HG03135 (cell line): ENCODE data around the gene DDX59.
"Not testable (repeated sequence)": the region's sequence is repeated elsewhere in the genome, so short reads cannot be mapped to it uniquely, and the experiment has no call there.

Source experiments
- ATAC-seq: cut with Tn5 transposase; IDR thresholded peaks from one replicate; pipeline ENCODE4 v1.9.1; 2021; ENCODE audit warnings: mild to moderate bottlenecking, moderate library complexity; ENCODE audit not compliant: unreplicated experiment

Gene DDX59

DNA sequence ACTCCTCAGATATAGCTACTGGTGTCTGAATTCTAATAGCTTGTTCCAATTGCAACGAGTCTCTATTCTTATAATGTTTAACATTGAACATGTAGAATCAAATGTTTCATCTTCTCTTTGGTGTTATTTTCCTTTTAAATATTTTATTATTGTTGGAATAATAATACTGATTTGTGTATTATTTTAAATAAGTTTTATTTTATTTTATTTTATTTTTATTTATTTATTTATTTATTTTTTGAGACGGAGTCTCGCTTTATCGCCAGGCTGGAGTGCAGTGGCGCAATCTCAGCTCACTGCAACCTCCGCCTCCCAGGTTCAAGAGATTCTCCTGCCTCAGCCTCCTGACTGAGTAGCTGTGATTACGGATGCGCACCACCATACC, 39.2 kb downstream of the DDX59 start:
- ATAC-seq: not testable (repeated sequence)

DNA sequence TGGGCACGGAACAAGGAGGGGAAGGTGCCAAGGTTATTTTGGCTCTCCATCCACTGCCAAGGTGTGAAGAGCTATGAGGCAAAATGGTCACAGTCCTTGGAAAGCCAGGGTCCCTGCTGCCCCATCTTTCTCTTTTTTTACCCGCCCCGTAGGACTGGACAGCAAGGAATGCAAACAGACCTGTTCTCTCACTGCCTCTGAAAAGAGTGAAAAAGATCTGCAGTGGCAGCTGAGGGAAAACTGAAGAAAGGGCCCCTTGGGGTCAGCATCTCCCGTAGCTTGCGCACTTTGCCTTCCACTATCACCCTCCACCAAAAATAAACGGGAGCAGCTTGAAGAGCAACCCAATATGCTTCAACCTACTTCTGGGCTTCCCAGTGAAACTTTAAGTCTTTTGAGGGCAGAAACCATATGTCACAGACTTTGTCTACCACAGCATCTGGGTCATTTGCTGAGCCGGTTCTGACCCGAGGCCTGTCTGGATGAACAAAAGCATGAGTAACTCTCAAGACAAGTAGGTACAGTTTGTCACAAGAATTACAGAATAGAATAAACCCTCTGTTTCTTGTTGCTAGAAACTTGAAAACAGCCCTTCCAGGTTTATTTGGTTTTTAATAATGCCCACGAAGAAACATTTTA, 39.7 kb downstream of the DDX59 start:
- no peak for ATAC-seq

- peak; percentile 72 for ATAC-seq
These were observed 41.4 kb downstream of the DDX59 start for GRCh38 chr1:200628223-200628881.

- peak; percentile 33 for ATAC-seq
These were observed 42.0 kb downstream of the DDX59 start for GRCh38 chr1:200627575-200628222.

DNA sequence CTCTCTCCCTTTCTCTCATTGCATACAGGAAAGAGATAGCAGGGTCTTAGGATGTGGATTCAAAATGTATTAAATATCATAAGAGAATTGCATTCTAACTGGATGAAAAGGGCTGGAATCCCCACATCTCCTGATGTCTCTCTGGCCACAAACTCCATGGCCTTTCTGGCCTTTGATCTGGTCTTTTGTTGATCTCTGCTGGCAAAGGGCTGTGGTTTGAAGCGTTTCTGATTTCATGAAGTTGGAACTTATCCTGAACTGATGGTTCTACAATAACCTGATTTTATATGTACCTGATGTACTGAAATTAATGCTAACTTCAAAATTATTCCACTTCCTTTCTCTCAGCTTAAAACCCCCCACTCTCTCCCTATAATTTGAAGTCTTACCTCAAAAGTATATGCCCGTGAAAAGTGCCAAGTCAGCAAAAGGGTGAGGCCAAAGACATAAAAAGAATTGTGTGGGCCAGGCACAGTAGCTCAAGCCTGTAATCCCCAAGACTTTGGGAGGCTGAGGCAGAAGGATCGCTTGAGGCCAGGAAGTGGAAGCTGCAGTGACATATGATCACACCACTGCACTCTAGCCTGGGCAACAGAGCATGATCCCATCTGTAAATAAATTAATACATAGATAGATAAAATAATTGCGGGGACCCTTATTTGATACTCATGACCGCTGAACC, 42.7 kb downstream of the DDX59 start:
- no peak for ATAC-seq

- ATAC-seq: no peak
These were observed 44.3 kb downstream of the DDX59 start for GRCh38 chr1:200625381-200625824.

- no peak for ATAC-seq
These were observed 44.9 kb downstream of the DDX59 start for GRCh38 chr1:200624679-200625335.

DNA sequence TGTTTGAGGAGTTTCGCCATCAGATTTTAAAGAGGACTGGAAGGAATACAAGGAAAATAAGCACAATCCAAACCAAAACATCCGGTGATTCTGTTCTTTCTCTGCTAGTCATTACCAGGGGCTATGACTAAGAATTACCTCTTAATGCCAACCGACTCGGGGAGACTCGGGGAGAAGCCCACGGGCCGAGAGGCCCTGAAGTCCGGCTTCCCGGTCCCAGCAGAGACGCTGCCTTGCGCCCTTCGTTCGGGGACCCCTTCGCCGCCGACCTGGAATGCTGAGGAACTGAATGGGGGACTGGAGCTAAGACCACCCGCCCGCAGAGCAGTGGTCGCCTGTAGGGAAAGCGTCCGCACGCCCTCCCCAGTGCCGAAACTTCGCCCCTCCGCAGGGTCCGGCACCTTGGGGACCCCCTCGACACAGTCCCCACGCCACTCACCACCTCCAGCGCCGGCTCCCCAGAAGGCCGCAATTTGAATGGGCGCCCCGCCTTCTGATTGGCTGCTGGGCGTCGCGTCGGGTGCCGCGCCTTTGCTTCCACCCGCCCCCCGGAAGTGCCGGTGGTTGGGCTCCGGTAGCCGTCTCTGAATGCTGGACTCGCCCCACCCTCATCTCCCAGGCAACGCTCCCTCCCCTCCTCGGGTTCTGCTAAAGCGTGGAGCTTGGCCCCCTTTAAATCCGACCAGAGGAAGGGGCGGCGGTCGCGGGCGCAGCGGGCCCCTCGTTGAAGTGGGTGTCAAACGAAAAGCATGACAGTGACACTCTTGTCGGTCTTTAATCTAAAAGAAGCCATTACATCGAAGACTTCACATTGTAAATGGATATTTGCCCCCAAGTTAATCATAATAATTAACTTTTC, 49.2 kb downstream of the DDX59 start, which contains the start of gene KIF14:
Gene KIF14 (minus strand): TSS at position 479 of the 859 bp plus-strand sequence. CDS start 2,028 bp downstream, outside the sequence.
- ATAC-seq: peak; percentile 97

- ATAC-seq: no peak
These were observed 49.8 kb downstream of the DDX59 start for GRCh38 chr1:200619894-200620272.

DNA sequence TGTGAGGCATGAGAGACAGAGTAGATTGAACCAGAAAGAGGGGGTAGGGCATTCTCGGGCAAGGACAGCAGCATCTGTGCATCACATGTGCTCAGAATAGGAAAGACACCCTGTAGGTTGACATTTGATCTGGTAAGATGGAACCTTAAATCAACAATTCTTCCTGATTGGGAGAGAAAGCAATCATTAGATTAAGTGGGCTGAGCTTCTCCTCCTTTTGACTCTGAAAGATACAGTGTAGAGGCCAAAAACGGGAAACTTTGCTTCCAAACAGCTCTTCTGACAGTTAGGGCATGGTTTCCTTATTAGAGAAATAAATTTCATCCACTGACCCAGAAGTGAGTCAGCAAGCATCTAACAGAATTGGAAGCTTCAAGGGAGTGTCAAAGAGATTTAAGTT, 58.9 kb downstream of the DDX59 start:
- ATAC-seq: no peak

GRCh38 chr1:200602632-200603031, 67.1 kb downstream of the DDX59 start:
- no peak for ATAC-seq
